Erythroblast (primary cell): ENCODE data around the gene ZNF117.
"Not testable (repeated sequence)": the region's sequence is repeated elsewhere in the genome, so short reads cannot be mapped to it uniquely, and the experiment has no call there.

Source experiments
- DNase-seq, 2 experiments: peaks; one replicate each; lab custom pipeline; 2025; lab: John Stamatoyannopoulos, UW
- GATA1 ChIP-seq: IDR thresholded peaks from 2 replicates; pipeline ENCODE4 v1.6.1; 2011; ENCODE audit warnings: low read depth, mild to moderate bottlenecking, control low read depth, low read length, moderate library complexity
- POLR2A ChIP-seq: IDR thresholded peaks from 2 replicates; pipeline ENCODE4 v1.6.1; 2011; ENCODE audit warnings: mild to moderate bottlenecking, low read length

The ZNF117 gene

DNA sequence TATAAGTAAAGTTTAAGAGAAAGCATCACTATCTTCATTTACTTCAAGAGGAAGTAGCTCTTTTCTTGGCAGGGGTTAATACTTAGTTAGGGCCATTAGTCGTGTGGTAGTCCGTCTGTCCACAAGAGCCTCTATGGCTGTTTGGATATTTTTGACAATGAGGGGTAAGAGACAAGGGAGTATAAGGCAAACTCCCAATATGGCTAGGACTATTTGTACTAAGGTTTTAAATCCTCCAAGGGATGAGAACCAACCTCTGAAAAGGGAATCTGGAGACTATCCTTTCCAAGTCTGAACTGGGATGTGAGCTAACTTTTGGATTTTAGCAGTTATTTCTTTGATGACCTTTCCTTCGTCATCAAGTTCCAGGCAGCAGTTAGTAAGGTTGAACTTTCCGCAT is at the start of gene ZNF117:
Gene ZNF117, minus strand, starts transcription at position 101 of the 400 bp plus-strand sequence.
- no peak for DNase-seq
- no peak for TF ChIP-seq GATA1
- no peak for TF ChIP-seq POLR2A

GRCh38 chr7:65038767-65039166 is 47.9 kb upstream of the ZNF117 start:
- DNase-seq = peak; percentile 64 to 70

- DNase-seq = peak; percentile 95 to 98
- TF ChIP-seq POLR2A = no peak
Measured at GRCh38 chr7:65037740-65038688, 47.2 kb upstream of the ZNF117 start.

DNA sequence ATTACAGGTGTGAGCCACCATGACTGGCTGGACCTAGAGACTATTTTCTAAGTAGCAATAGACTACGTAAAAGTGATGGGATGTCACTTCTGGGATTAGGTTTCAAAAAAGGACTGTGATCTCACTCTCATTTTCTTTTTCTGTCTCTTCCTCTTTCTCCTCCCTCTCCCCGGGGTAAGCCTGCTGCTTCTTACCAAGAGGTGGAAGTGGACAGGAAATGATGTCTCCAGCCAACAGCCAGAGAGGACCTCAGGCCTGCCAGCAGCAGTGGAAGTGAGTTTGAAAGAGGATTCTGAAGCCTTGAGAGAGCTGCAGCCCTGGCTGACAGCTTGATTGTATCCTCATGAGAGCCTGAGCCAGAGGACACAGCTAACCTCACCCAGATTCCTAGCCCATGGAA is 45.7 kb upstream of the ZNF117 start:
- DNase-seq = not testable (repeated sequence)

- not testable (repeated sequence) for DNase-seq
Measured at GRCh38 chr7:65035469-65035868, 44.6 kb upstream of the ZNF117 start.

- not testable (repeated sequence) for DNase-seq
Measured at GRCh38 chr7:65034120-65034782, 43.4 kb upstream of the ZNF117 start.

DNA sequence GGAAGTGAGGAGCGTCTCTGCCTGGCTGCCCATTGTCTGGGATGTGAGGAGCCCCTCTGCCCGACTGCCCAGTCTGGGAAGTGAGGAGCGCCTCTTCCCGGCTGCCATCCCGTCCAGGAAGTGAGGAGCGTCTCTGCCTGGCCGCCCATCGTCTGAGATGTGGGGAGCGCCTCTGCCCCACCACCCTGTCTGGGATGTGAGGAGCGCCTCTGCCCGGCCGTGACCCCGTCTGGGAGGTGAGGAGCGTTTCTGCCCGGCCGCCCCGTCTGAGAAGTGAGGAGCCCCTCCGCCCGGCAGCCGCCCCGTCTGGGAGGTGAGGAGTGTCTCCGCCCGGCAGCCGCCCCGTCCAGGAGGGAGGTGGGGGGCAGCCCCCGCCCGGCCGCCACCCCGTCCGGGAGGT is 42.6 kb upstream of the ZNF117 start:
- not testable (repeated sequence) for DNase-seq

DNA sequence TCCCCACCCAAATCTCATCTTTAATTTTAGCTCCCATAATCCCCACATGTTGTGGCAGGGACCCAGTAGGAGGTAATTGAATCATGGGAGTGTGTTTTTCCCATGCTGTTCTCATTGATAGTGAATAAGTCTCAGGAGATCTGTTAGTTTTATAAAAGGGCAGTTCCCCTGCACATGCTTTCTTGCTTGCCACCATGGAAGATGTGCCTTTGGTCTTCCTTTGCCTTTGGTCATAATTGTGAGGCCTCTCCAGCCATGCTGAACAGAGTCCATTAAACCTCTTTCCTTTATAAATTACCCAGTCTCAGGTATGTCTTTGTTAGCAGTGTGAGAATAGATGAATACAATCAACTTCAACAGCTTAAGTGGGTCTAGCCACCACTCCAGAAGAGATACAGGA is 34.2 kb upstream of the ZNF117 start:
- not testable (repeated sequence) for DNase-seq

DNA sequence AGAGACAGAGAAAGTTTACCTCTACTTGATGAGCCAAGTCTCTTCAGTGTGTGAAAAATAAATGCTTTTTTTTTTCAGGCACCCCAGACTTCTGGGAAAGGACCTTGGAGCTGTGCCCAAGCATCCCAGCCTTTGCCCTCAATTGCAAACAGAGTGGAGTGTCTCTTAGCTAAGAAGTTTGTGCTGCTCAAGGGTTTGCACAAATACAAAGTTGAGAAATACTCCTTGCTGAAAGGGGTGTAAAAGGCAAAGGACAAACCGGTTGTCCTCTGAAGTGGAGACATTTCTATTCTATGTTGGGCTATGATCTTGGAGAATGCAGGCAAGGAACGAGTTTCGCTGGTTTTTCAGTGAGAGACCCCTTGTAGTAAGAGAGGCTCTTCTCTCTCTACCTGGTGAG is 30.1 kb upstream of the ZNF117 start:
- not testable (repeated sequence) for DNase-seq

DNA sequence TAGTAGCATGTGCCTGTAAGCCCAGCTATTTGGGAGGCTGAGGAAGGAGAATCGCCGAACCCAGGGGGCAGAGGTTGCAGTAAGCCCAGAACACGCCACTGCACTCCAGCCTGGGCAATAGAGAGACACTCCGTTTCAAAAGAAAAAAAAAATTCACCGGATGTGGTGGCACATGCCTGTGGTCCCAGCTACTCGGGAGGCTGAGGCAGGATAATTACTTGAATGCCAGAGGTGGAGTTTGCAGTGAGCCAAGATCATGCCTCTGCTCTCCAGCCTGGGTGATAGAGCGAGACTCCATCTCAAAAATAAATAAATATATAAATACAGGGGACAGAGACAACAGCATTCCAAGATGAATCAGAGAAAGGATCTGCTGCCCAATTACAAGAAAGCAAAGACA is 19.0 kb upstream of the ZNF117 start:
- not testable (repeated sequence) for DNase-seq

GRCh38 chr7:65009394-65009793 is 18.6 kb upstream of the ZNF117 start:
- not testable (repeated sequence) for DNase-seq

- not testable (repeated sequence) for DNase-seq
Measured at GRCh38 chr7:65007036-65007435, 16.2 kb upstream of the ZNF117 start.

- TF ChIP-seq POLR2A (peak; percentile 97), GATA1 (no peak)
- DNase-seq = peak; percentile 95 to 97
Measured at GRCh38 chr7:65006094-65006992, 15.5 kb upstream of the ZNF117 start, which contains the start of gene ERV3-1. Gene ERV3-1, minus strand, starts transcription at chr7:65006687. Its CDS starts 13,661 bp downstream, at chr7:64993026.

DNA sequence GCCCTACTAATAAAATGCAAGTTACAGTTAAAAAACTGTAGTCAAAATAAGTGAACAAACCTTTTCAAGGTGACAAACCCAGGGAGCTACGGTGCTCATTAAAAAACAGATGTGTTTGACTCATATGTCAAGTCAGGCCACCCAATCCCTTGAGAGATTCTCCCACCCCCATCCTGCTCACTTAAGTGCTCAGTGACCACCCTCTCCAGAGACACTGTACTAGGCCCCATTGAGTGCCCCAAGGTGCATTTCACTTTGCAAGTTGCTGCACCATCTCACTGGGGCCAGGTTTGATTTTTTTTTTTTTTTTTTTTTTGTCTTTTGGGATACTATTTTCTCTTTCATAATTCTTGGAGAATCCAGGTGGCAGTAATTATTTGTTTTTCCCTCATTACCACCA is 13.7 kb upstream of the ZNF117 start:
- no peak for DNase-seq
- TF ChIP-seq GATA1 (no peak), POLR2A (no peak)

GRCh38 chr7:65002972-65003585 is 12.2 kb upstream of the ZNF117 start:
- DNase-seq = no peak
- TF ChIP-seq POLR2A (no peak), GATA1 (no peak)
